Transverse colon (tissue), 3 donors: ENCODE measurements around the gene GDPD3.

Source experiments
- POLR2A ChIP-seq: fragments of 450-650 bp; IDR thresholded peaks from one replicate; pipeline ENCODE4 v1.6.1; 2016; ENCODE audit warnings: antibody characterized with exemption, mild to moderate bottlenecking, moderate library complexity
- TF ChIP-seq, protein P1 (sequence below), 5 experiments: fragments of 200-600 bp in 3 of 5; fragments of 450-650 bp in 2 of 5; sonication (generic) in 3 of 5; IDR thresholded peaks; 1 replicate in 2 of 5; 2 replicates in 3 of 5; pipeline ENCODE4 v1.5.1; 2016 to 2017; ENCODE audit warnings: antibody characterized with exemption in 5 of 5, inconsistent platforms in 3 of 5, mild to moderate bottlenecking in 2 of 5, moderate library complexity in 1 of 5

DNA sequence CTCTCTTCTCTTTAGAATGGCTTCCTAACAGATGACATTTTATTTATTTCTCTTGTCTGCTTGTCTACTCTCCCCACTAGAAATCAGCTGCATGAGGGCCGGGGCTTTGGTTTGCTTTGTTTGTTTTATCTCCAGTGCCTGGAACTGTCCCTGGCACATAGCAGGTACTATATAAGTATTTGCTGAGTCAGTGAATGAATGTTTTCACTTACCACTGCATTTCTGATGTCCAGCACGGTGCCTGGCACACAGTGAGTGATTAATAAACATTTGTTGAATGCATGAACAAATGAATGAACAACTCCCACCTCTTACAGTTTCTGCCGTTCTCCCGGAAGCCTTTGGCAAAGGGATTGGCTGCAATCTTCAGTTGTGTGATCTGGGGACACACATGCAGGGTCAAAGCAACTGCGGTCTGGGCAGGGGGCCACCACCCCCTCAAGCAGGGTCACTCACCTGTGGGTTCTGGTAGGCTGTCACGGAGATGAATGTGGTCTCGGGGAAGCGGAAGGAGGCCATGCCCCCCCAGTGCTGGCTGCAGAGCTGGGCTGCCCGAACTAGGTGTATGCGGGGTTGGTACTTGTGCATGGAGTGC lies 25.0 kb downstream of the GDPD3 start:
- TF ChIP-seq, protein P1, sequence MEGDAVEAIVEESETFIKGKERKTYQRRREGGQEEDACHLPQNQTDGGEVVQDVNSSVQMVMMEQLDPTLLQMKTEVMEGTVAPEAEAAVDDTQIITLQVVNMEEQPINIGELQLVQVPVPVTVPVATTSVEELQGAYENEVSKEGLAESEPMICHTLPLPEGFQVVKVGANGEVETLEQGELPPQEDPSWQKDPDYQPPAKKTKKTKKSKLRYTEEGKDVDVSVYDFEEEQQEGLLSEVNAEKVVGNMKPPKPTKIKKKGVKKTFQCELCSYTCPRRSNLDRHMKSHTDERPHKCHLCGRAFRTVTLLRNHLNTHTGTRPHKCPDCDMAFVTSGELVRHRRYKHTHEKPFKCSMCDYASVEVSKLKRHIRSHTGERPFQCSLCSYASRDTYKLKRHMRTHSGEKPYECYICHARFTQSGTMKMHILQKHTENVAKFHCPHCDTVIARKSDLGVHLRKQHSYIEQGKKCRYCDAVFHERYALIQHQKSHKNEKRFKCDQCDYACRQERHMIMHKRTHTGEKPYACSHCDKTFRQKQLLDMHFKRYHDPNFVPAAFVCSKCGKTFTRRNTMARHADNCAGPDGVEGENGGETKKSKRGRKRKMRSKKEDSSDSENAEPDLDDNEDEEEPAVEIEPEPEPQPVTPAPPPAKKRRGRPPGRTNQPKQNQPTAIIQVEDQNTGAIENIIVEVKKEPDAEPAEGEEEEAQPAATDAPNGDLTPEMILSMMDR (IDR thresholded peaks at IDR 0.05), result no peak
- no peak for TF ChIP-seq POLR2A
